ENCODE measurements around the gene EFNB3.

GRCh38 chr17:7677388-7678067 lies 27.5 kb upstream of the EFNB3 start:
- TF ChIP-seq CTCF (conservative IDR thresholded peaks at IDR 0.05; ENCODE audit: low read depth, low read length) (no peak), POLR2A (IDR thresholded peaks at IDR 0.05; ENCODE audit: low read depth, low read length) (no peak)
